GM18870 (cell line): ENCODE results near the gene COL6A3.

Experiments
- ATAC-seq: cut with Tn5 transposase; IDR thresholded peaks from one replicate; pipeline ENCODE4 v1.9.1; 2021; ENCODE audit warnings: moderate library complexity; ENCODE audit not compliant: unreplicated experiment

Gene COL6A3

GRCh38 chr2:237351046-237351445 is 62.9 kb downstream of the COL6A3 start:
- ATAC-seq = no peak

GRCh38 chr2:237350597-237350996 is 63.4 kb downstream of the COL6A3 start:
- no peak for ATAC-seq

- ATAC-seq = no peak
Measured at GRCh38 chr2:237350070-237350469, 63.9 kb downstream of the COL6A3 start.

- ATAC-seq = no peak
Measured at GRCh38 chr2:237348281-237348865, 65.6 kb downstream of the COL6A3 start.

GRCh38 chr2:237345891-237346640 is 67.9 kb downstream of the COL6A3 start:
- no peak for ATAC-seq

- ATAC-seq = no peak
Measured at GRCh38 chr2:237345411-237345810, 68.6 kb downstream of the COL6A3 start.

- no peak for ATAC-seq
Measured at GRCh38 chr2:237344942-237345341, 69.0 kb downstream of the COL6A3 start.

DNA sequence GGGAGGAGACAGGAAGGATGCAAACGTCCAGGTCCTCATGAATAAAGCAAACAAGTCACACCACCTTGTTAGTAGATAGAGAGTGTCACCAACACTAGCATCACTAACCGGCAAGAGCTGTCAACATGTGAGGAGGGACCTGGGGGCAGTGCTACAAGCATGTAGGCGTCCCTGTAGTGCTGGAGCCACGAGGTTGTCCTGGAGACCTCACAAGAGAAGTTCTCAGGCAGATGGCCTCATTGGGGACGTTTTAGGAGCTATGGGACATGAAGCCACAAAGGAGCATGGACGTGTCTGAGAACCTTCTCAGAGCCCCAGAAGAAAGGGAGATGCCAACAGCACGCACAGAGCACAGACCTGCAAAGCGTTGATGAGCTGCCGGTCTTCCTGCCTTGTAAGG is 70.0 kb downstream of the COL6A3 start:
- no peak for ATAC-seq

DNA sequence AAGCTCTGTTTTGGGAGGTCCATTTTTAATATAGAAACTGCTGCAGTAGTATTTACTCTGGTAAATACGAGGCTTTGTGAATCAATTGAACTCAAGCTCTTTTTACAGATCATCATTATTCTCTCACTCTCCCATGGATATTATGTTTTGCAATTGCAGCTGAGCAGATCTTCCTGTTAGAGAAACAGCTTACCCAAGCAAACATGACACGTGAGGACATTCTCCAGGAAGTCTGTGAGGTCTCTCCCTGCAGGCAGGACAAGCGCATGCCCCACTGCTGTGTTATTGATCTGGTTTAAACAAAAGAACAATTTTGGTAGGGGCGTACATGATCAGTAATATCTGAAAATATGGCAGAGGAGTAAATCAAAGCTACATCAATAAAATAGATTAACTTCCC is 72.1 kb downstream of the COL6A3 start:
- no peak for ATAC-seq

DNA sequence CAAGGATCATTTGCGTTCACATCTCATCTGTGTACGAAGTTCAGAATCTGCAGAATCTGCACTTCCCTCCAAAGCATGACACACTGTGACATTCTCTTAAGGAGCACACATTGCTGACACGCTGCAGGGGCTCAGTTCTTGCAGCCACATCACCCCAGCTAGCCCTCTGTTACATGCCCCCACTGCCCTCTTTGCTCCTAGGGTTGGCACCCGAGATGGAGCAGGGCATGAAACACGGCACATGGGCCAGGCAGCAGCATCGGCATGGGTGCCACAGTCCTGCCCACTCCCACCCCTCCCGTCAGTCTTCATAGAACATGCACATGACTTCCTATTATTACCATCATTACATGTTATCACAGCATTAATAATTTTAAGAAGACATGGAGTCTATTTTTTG is 76.4 kb downstream of the COL6A3 start:
- ATAC-seq = no peak

DNA sequence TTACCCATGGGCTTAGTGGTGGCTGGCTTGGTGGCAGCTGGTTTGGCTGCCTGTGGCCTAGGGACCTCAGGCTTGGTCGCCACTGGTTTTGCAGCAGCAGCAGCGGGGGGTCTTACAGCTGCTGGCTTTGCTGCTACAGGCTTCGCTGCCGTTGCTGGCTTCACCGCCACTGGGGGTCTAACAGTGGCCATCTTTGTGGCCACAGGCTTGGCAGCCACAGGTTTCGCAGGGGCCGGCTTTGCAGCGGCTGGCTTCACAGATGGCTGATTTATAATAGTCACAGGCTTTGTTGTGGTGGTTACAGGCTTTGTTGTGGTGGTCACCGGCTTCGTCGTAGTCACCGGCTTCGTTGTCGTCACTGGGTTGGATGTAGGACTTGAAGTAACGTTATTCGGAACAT is 77.8 kb downstream of the COL6A3 start:
- ATAC-seq = no peak

GRCh38 chr2:237333748-237334147 is 80.2 kb downstream of the COL6A3 start:
- ATAC-seq = no peak

DNA sequence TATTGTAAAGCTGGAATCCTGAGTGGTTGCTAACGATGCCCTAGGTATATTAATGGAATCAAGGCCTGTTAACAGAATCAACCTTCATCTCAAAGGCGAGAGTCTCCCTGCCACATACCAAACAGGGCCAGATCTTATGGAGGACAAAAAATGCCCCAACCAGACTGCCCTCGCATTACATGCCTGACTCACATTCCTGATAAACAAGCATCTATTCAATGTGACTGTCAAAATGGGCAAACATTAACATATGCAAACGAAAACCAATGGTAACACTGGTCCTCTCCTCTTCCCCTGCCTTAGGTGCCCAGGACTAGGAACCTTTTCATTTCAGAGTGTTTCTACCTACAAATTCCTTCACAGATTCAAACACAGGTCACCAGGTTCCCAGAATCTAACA is 83.4 kb downstream of the COL6A3 start:
- no peak for ATAC-seq

GRCh38 chr2:237327175-237327950 is 86.6 kb downstream of the COL6A3 start:
- ATAC-seq = no peak

DNA sequence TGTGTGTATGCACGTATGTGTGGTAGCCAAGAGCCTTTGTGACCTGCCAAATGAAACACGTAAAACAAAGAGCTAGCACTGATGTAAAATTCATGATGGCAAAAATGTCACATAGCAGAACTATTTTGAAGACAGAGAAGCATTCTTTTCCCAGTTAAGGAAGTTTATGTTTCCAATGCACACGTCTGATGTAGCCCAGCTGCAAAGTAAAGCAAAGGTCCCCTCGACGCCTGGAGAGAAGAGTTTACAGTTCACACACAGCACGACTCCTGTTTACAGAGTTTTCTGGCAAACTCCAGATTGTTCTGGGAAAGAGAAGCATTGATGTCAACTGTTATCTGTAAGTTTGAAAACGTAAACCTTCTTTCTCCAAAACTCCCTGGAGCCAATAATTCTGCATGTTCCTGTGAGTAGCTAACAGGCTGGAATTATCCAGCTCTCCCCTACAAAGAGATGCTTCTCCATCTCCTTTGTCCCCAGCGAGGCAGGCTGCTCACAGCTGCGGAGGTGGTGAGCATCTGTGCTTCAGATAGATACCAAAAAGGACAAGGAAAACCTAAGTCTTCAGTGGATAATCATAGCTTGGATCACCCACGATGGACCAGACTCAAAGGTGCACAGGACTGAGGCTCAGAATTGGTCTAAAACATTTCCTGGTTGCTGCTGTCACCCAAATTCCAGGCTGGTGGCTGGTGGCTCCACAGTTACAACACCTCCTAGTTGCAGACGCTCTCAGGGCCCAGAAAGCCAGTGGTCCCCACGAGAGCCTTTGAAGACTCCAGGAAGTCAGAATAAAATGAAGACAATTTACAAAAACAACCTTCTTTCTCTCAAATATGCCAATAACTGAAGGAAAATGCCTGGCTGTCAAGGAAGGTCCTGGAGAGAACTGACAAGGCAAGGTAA is 87.4 kb downstream of the COL6A3 start:
- no peak for ATAC-seq

- ATAC-seq = no peak
Measured at GRCh38 chr2:237324837-237325236, 89.1 kb downstream of the COL6A3 start.

DNA sequence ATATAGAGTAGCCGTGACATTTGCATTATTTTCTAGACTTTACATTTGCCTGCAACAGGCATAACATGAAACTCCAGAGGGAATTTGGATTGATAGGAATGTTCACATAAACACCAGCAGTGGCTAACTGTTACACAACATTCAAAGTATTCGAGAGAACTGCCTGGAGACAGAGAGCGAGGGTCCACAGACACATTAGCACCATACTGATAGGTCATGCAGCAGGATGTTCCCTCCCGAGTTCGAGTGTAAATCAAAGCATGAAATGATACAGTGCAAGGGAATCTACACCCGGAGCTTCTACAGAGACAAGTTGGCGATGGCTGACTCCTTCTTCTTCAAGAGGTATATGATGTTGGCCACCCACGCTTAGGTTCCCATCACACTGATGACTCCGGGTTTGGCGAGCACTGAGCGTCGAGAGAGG is 89.5 kb downstream of the COL6A3 start:
- ATAC-seq = no peak

DNA sequence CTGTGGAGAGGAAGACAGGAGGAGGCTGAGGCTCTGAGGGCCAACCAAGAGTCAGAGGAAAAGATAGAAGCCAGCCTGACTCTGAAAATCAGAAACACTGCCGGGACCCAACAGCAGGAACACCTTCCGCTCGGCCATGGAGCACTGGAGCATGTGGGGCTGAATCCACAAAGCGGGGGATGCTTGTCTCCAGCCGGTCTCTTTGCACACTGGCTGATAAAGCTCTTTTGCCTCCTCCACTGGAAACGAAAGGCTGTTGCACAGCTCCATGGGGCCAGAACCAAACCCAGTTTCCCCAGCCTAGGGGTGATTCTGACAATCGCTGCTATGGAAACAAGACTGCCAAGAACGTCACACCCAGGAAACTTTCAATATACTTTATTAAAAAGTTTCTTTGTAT is 90.3 kb downstream of the COL6A3 start:
- no peak for ATAC-seq

- no peak for ATAC-seq
Measured at GRCh38 chr2:237322564-237322963, 91.4 kb downstream of the COL6A3 start.

- ATAC-seq = no peak
Measured at GRCh38 chr2:237321746-237322145, 92.2 kb downstream of the COL6A3 start.
